ENCODE measurements around the gene C1D.
"Not testable (repeated sequence)": the region's sequence is repeated elsewhere in the genome, so short reads cannot be mapped to it uniquely, and the experiment has no call there.

C1D gene

DNA sequence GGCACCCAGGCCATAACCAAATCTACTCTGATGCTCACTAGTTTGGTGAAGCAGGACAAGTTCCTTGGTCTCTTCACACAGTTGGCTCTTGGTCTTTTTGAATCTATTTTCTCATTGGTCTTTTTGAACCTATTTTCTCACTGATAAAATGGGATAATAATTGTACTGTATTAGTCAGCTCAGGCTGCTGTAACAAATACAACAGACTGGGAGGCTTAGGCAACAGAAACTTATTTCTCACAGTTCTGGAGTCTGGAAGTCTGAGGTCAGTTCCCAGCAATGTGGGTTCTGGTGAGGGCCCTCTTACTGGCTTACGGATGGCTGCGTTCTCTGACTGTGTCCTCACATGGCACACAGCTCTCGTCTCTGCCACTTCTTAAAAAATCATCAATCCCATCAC is 63.5 kb downstream of the C1D start:
- DNase-seq (ENCODE audit: low spot score) = no peak

DNA sequence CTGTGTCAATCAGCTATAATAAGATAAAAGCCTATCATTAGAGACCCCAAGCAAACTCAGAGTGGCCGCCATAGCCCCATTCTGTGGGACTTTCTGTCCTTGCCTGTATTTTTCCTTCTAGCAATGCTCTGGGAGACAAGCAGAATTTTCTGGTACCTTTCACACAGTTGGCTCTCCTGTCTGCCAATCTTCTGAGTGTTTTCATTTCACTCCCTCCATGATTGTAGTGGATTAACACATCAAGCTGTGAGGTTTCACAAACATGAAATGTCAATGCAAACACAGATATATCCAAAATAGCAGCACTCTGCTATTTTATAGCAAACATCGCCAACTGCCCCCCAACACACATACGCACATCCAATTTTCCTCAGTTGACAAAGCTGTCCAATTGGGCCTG is 64.9 kb downstream of the C1D start:
- no peak for DNase-seq (ENCODE audit: low spot score)

DNA sequence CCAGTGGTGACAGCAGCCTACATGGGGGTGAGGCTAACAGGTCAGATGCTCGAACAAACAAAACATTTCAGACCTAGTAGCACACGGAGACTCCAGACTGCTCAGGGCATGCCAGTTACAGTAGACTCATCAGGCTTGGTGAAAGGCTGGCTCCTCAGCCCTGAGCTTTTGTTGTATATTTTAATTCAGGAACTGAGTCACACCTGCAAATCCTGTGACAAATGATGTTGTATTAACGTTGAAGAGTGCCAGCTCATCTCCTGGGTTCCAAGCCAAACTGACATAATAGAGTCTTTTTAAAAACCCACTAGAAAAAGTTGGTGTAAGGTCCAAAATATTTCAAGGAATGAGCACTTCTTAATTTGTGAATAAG is 65.3 kb downstream of the C1D start:
- no peak for DNase-seq (ENCODE audit: low spot score)

DNA sequence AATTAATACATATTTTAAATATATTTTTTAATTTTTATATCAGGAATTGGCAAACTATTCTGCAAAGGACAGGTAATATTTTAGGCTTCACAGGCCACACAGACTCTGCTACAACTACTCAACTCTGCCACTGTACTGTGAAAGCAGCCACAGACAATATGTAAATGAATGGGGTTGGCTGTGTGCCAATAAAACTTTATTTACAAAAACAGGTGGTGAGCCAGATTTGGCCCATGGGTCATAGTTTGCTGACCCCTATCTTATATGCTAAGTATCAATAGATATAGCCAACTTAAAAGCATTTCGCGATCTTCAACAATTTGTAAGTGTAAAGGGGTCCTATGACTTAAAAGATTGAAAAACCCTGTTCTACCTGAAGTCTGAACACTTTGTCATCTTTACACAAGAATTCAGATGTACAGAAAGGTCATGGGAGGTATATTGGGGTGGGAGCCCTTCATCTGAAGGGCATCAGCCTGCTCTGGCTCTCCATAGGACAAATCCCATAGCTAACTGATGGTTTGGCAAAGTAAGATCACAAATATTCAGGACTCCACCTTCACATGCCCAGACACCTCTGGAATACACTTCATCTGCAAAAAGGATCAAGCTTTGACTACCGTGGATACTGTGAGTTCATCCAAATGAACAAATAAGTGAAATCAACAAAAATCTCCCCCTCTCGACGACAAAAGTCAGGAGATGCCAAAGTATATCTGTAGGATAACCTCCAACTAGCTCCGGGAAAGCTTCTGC is 65.9 kb downstream of the C1D start:
- DNase-seq (ENCODE audit: low spot score) = no peak

DNA sequence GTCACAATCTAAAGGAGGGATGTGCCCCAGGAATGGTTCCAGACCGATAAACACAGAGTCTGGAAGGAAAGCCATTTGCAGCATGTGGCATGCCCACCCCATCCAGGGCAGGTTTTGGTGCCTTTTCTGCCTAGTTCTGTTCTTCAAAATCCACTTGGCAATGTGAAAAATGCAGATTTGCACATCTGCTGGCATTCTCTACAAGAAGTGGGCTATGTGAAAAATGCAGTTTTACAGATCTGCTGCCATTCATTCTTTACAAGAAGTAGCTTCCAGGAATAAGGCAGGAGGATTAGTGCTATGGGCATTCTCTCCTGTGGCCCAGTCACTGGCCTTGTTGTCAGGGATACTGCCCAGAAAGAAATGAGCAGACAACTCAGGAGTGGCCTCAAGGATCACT is 68.1 kb downstream of the C1D start:
- no peak for DNase-seq (ENCODE audit: low spot score)

DNA sequence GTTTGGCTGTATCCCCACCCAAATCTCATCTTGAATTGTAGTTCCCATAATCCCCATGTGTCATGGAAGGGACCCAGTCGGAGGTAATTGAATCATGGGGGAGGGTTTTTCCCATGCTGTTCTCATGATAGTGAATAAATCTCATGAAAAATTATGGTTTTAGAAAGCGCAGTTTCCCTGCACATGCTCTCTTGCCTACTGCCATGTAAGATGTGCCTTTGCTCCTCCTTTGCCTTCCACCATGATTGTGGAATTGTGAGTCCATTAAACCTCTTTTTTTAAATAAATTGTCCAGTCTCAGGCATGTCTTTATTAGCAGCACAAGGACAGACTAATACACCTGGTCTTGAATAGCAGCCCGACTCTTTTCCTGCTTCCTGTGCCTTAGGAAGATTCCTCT is 68.7 kb downstream of the C1D start:
- DNase-seq (ENCODE audit: low spot score) = not testable (repeated sequence)

DNA sequence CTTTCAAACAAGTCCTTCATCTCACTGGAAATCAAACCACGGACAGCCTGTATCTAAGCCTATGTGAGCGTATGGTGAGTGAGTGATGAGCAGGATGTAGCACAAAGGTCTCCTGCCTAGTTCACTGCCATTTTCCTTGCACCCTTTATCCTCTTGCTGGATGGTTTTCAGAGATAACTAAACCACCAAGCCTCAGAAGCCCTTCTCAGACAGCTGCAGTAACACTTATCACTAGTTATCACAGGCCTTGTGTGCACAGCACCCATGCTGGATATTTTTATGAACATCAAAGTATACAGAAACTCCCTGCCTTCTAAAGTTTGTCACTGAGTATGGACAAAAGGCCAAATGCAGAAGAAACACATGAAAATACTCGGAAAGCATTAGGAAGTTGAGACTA is 69.5 kb downstream of the C1D start:
- DNase-seq (ENCODE audit: low spot score) = no peak

DNA sequence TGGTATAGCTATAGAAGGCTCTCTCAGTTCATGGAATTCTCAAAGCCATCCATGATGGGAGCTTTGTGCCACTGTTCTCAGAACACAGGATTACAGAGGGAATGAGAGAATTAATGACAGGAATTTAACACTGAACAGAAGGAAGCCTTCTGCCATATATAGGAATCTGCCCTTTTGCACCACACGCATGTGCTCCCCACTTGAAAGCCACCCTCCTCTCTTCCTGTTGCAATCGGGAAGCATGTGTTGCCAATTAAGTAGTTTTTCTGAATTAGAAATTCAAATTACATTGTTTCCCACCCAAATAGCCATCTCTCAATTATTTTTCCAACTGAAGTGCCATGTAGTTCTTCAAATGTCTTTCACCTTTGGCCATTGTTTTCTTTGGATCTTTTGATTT is 71.3 kb downstream of the C1D start:
- no peak for DNase-seq (ENCODE audit: low spot score)
